GM19240 (cell line): ENCODE data around the gene HOXD10.

Experiments
- DNase-seq: peaks from one replicate; pipeline ENCODE4 v3.0.0; 2011; ENCODE audit warnings: low spot score; ENCODE audit not compliant: insufficient read length

Gene HOXD10

DNA sequence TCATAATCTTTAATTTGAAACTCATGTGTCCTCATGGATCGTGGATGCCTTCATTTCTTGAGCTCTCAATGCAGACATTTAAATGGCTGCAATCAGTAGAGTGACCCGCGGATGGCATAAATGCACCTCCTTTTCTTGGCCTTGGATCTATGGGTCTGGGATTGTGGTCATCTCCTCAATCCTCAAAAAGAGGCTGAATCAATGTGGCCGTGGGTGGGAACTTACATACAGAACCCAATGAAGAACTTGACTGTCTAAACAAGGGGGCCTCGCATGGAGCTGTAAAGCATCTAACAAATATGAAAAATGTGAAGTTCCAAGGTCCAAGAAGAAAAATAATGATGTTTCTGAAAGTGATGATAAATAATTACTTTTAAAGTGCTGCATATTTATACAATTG is 21.2 kb upstream of the HOXD10 start:
- DNase-seq = no peak

DNA sequence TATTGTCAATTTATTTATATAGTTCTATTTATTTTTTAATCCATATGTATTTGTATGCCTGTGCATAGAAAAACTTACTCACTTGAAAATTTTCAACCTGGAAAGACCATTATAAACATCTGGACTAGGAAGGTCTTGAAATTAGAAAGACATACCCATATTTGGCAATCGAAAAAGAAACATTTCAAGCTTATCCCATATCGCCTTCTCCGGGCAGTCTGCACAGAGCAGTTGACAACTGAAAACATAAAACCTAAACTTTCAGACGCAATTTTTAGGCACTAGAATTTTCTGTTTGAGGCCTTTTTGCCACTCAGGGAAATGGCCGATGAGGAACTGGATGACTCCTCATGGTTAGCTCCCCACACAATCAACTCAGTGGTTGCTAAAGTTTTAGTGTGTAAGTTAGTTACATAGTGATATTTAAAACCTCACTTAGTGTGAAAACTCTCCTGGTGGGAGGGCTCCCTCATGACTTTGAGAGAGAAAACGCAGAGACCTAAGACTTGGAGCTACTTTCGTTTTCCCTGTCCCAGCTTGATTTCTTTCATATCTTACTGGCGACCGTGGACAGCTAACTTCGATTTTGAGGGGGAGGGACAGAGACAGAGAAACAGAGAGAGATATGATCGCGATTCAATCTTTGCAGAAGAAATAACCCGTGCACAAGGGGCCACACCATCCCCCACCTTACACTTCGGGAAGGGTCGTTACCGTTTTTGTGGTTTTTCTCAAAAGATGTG is 20.2 kb upstream of the HOXD10 start:
- no peak for DNase-seq

DNA sequence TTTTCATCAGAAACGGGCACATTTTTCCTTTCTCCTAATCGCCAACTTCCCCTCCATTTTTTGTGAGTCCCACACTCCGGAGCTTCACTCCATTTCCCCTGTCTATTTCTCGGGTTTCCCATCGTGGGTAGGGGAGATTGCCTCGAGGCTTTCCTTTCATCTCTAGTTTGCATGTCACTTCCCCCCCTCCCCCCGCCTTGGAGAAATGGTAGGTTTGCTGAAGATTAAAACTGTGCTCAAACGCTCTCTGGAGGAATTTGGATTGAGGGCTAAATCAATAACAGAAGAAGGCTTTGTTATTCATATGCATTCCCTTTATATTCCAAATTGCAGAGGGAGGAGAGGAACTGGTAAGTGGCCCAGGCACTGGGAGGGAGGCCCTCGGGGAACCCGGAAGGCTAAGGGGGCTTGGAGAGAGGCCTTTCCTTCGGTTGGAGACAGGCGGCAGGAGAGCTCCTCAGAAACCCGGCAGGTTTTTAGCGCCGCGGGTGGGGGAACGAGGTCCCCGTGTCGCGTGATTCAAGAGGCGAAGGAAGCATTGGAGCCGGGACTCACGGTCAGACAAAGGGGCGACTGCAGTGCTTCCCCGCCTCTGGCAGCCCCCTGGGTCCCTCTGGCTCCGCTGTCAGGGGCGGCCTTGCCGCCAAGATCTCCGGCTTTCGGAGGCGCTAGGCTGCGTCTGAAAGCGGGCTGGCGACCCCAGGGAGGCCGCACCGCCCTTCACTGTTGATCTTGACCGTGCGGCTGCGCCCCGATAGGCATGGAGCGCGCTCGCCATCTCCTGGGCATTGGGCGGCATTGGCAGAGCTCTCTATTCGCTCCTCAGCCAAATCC is 19.4 kb upstream of the HOXD10 start:
- DNase-seq = peak; percentile 75

GRCh38 chr2:176097820-176098365 is 18.7 kb upstream of the HOXD10 start:
- DNase-seq = no peak

- no peak for DNase-seq
These were observed 18.0 kb upstream of the HOXD10 start for GRCh38 chr2:176098366-176099158.

GRCh38 chr2:176099159-176099727 is 17.3 kb upstream of the HOXD10 start:
- no peak for DNase-seq

GRCh38 chr2:176099728-176100546 is 16.6 kb upstream of the HOXD10 start, which contains the start of gene HOXD12:
Gene HOXD12 (plus strand): TSS chr2:176099795. CDS start chr2:176099802, 7 bp downstream.
- DNase-seq = no peak

DNA sequence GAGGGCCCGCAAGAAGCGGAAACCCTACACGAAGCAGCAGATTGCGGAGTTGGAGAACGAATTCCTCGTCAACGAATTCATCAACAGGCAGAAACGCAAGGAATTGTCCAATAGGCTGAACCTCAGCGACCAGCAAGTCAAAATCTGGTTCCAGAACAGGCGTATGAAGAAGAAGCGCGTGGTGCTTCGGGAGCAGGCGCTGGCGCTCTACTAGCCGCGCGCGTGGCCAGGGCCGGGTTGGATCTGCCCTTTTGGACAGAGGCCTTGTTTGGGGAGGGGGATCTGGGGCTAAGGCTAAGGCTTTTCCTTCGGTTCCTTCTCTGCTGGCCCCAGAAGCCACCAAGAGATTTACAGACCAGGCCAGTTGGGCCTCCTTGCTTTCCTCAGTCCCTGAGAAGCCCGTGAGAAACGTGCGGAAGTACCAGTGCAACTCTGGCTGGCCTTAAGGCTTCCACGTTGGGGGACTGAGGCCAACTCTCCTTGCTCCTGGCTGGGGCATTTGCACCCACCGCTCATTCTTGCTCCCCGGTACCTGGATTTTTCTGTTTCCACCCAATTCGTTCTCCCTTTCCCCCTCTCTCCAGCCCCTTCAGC is 15.9 kb upstream of the HOXD10 start:
- no peak for DNase-seq

- DNase-seq = no peak
These were observed 15.3 kb upstream of the HOXD10 start for GRCh38 chr2:176101216-176101830.

- no peak for DNase-seq
These were observed 14.7 kb upstream of the HOXD10 start for GRCh38 chr2:176101842-176102241.

GRCh38 chr2:176102309-176102866 is 14.2 kb upstream of the HOXD10 start:
- no peak for DNase-seq

DNA sequence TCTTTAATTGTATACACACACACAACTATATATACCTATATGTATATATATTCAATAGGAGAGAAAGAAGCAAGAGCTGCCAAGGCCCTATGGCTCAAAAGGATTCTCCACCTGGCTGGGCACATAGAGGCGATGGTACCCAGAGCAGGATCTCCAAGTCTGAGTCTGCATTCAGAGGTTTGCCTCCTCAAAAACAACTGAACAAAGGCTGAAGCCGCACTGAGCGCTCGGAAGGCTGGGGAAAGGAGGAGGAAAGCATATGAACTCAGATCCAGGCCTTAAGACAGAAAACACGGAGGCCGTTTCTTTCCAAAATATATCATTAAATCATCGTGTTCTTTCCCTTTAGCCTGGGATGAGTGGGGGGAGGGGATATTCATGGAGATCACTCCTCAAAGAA is 13.4 kb upstream of the HOXD10 start:
- no peak for DNase-seq

DNA sequence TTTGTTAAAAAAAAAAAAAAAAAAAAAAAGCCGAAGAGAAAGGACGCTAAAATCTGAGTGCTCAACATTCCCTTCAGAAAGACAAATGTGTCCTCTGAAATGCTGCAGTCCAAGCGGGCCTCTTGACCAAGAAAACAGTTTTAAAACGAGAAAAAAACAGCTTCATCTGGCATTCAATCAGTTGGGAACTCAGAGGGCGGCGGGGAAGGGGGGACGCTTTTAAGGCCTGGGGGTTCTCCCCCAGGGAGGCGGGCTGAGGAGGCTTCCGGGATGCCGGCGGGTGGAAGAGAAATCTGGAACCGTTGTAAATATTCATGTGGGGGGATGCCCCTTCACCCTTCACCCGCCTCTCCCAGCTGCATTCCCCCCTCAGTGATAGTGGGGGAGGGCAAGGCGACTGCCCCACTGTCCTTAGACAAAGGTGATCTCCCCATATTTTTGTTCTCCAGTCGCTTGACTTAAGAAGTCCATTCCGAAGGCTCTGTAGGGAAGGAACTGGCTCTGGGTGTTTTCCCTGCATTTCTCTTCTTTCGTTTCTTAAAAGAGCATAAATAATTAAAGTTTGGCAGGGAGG is 12.7 kb upstream of the HOXD10 start:
- no peak for DNase-seq

- DNase-seq = no peak
These were observed 12.1 kb upstream of the HOXD10 start for GRCh38 chr2:176104316-176105077.

DNA sequence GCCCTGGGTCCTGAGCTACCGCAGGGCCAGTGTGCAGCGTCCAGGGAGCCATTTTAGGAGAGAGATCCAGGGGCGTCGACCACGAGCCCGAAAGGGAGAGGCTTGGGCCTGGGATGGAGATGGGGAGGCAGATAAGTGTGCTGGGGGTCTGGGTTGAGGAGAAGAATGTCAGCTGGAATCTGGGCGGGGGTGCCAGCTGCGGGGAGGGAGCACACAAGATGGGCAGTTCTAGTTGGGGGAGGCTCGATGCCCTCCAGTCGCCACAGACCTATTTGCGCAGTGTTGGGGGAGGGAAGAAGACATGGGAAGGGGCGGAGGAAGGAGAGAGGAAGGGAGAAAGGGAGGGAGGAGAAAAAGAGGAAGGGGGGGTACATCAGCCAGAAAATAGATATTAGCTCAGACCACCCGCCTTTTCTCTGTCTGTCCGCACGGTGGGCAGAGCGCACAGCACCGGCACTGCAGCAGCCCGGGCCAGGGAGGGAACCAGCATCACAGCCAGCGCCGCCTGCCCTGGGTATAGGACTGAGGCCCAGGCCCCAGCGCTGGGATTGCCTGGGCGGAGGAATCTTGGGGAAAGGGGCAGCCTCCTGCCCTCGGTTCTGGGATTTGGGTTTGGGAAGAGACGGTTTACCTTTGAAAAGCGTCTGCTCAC is 11.4 kb upstream of the HOXD10 start:
- DNase-seq = no peak

DNA sequence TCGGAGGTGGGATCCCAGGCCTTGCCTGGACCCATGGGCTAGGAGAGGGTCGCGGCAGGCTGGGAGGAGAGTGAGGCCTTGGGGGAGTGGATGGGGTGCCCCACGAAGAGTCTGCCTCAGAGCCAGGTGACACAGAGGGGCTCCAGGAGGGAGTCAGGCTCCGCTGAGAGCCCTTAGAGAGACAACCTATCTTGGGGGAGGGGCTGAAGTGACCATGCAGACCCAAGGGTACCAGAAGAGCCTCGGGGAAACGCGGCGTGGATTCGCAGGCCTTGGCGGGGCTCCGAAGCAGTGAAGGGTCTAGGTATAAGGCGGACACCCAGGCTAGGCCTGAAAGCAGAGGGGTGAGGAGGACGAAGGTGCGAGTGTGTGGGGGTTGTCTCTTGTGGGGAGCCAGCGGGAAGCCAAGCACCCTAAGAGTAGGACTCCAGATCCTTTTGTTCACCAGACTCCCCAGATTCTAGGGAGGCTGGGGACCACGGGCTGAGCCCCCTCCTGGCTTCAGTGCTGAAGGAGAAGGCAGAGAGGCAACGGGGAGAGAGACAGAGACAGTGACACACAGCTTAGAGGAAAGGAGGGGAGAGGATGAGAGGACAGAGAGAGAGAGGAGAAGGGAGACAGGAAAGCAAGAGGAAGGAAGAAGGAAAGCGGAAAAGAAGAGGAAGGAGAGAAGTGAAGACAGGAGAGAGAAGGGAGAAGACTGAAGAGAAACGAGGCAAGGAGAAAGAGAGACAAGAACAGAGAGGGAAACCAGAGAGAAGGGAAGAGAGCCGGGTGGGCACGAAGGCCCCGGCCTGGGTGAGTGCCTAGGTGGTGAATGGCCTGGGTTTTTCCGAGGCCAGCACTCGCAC is 10.6 kb upstream of the HOXD10 start:
- DNase-seq = no peak
